Activated CD4-positive, alpha-beta T cell treated with anti-CD3 and anti-CD28 coated beads for 36 hours (primary cell): ENCODE measurements around the gene NADK2. TPM values are rescaled to one million over a fixed set of nuclear protein-coding genes. Genes with fewer than 3 reads are reported as not detected.
A peak's percentile ranks its signal among the peaks of the same experiment; 100 is the strongest.

Source experiments
- ATAC-seq: fragments of 200-7000 bp; cut with Tn5 transposase; one replicate; pipeline ENCODE4 v1.10.0; 2021; ENCODE audit warnings: mild to moderate bottlenecking, moderate library complexity
- CTCF ChIA-PET: fragments of 350-600 bp; sonication (Branson Sonifier 250); formaldehyde crosslinking; loops from one replicate; lab custom pipeline; 2021; ENCODE audit warnings: antibody characterized with exemption; lab: Charles Lee
- POLR2A ChIA-PET: fragments of 350-600 bp; sonication (Branson Sonifier 250); formaldehyde crosslinking; loops from one replicate; lab custom pipeline; 2021; ENCODE audit warnings: antibody characterized with exemption, inconsistent platforms; lab: Charles Lee
- DNase-seq: peaks from one replicate; pipeline ENCODE4 v3.0.0-alpha.2; 2020
- H3K27ac Mint-ChIP-seq: one replicate; pipeline ENCODE4 v1.8.0; 2021; ENCODE audit warnings: mixed read lengths
- H3K27me3 Mint-ChIP-seq: one replicate; pipeline ENCODE4 v1.8.0; 2021; ENCODE audit warnings: mixed read lengths
- H3K36me3 Mint-ChIP-seq: one replicate; pipeline ENCODE4 v1.8.0; 2021; ENCODE audit warnings: low read depth, mixed read lengths
- H3K4me1 Mint-ChIP-seq: one replicate; pipeline ENCODE4 v1.8.0; 2021; ENCODE audit warnings: mixed read lengths
- H3K4me3 Mint-ChIP-seq: one replicate; pipeline ENCODE4 v1.8.0; 2021; ENCODE audit warnings: mild to moderate bottlenecking, moderate library complexity, mixed read lengths
- H3K9me3 Mint-ChIP-seq: one replicate; pipeline ENCODE4 v1.8.0; 2021; ENCODE audit warnings: low read depth, mixed read lengths
- intact Hi-C, 2 experiments: fragments of 100-400 bp; cut with DNase I in 1 of 2; cut with micrococcal nuclease in 1 of 2; formaldehyde crosslinking; loops; one replicate each; pipeline versions ENCODE4 v1.14.2 to v1.15.1; 2022 to 2024; cut with DNase I, micrococcal nuclease
- total RNA-seq, 2 experiments: library from RNA; stranded (reverse); gene quantifications; one replicate each; pipeline ENCODE4 v1.2.3, GENCODE V29; 2021

Gene NADK2
- total RNA-seq, 2 experiments from 2014 or later = 16.1 to 19.3 TPM

DNA sequence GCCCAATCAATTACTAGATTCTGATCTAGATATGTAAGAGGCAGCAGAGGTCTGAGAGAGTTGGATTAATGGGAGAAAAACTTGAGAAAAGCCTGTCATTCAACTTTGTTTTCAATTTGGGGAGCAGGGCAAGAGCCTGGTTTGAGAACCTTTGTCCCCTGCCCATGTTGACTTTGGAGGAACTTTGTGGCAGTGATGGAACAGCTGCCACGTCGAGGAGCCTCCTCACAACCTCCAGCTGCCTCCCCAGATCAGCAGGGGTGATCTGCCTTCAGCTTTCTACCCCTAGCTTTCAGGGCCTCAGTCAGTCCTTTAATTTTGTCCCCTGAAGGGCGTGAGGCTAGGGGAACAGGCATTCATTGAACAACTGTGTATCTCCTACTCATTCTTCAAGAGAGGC lies 81.1 kb downstream of the NADK2 start:
- H3K4me1 Mint-ChIP-seq = peaks cover 18% of the 10 kb centered on the region
- H3K27ac Mint-ChIP-seq = no peak overlapping the region
- ATAC-seq (no peak), DNase-seq (no peak)
- H3K27me3 Mint-ChIP-seq = no peaks in the 10 kb centered on the region
- H3K4me3 Mint-ChIP-seq = no peak overlapping the region
- CTCF ChIA-PET = no interaction called here
- intact Hi-C loops = no loop called here
- H3K9me3 Mint-ChIP-seq = no peaks in the 10 kb centered on the region
- POLR2A ChIA-PET = no interaction called here
- H3K36me3 Mint-ChIP-seq = peaks cover 65% of the 10 kb centered on the region

DNA sequence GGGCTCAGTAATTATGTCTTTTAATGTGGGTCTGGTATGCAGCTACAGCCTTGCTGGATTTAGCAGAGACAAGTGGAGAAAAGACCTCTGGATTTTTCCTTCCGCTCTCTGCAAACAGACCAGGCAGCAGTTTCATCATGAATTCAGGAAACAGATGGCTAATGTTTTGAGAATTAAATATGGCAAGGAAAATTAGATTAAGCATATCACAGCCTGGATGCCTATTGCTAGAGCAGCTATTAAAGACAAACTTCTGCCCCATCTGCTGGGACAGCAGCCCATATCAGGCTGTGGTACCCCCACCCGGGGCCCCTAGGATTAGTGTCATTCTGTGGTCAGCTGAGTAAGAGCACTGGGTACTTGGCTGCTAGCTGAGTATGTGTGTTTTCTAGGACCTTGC lies 83.6 kb downstream of the NADK2 start:
- intact Hi-C loops = no loop called here
- ChIA-PET CTCF (interaction anchor here (2.2 kb wide), 1 partner anchor 13 kb away, joined by 4 read pairs; no protein-coding TSS in a partner anchor), POLR2A (no interaction called here)
- Mint-ChIP-seq H3K36me3 (peaks cover 71% of the 10 kb centered on the region), H3K27me3 (no peaks in the 10 kb centered on the region), H3K4me3 (no peak overlapping the region), H3K27ac (no peak overlapping the region), H3K4me1 (peaks cover 36% of the 10 kb centered on the region), H3K9me3 (no peaks in the 10 kb centered on the region)
- ATAC-seq (no peak), DNase-seq (no peak)

DNA sequence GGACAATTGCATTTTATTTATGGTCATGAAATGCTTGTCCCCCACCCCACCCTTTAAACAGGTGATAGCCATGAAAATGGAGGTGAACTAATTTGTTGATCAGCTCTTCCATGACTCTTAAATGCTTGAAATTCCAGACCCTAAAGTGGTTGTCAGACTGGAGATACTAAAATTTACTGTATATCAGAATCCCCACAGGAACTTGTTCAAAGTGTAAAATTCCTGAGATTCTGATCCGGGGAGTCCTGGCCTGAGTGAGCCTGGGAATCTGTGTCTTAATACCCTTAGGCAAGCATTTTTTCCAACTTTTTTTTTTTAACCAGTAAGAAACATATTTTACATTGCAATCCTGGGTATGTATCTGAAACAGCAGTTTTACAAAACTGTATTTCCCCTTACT lies 85.1 kb downstream of the NADK2 start:
- CTCF ChIA-PET = interaction anchor here (1.1 to 2.2 kb wide), 3 partner anchors 10 to 11 kb away, joined by 3 to 4 read pairs (median 4); no protein-coding TSS in a partner anchor
- POLR2A ChIA-PET = no interaction called here
- intact Hi-C loops = no loop called here
- H3K4me1 Mint-ChIP-seq = peaks cover 35% of the 10 kb centered on the region
- H3K4me3 Mint-ChIP-seq = no peak overlapping the region
- peaks cover 62% of the 10 kb centered on the region for H3K36me3 Mint-ChIP-seq
- ATAC-seq (no peak), DNase-seq (no peak)
- no peaks in the 10 kb centered on the region for H3K9me3 Mint-ChIP-seq
- H3K27ac Mint-ChIP-seq = no peak overlapping the region
- H3K27me3 Mint-ChIP-seq = no peaks in the 10 kb centered on the region

DNA sequence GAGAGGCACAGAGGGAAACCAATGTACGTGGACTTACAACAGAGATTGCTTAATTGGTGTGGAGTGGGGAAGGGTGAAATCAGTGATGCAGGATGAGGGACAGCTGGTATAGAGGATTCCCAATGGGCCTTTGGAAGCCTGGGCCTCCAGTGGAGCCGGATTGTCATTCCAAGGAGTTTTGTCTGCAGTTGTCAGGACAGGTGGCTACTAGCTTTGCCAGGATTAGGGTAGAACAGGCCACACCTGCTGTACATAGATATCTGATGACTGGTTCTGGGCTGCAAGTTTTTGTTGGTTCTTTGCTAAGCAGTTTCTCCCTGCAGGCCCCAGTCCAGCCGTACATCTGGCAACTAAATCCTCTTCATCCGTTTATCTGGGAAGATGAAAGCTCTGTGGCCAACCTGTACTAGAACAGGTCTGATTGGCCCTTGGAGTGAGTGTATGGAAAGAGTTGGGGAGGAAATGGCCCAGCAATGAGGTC lies 85.6 kb downstream of the NADK2 start:
- POLR2A ChIA-PET = no interaction called here
- Mint-ChIP-seq H3K36me3 (peaks cover 57% of the 10 kb centered on the region), H3K4me1 (peaks cover 31% of the 10 kb centered on the region)

DNA sequence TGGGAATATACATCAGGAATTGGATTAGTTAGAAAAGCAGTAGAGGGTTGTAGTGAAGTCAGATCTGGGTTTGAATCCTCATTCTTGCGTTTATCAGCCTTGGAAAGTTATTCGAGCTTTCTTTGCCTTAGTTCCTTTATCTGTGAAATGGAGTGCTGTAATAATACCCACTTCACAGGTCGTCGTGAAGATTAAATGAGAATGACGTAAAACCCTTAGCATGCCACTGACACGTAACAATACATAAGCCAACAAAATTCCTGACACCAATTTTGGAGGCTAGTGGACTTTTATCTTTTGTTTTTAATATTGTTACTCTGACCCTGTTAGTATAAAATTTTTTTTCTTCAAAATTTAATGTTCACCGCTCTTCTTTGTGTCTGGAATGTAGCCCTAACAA lies 86.4 kb downstream of the NADK2 start:
- DNase-seq (no peak), ATAC-seq (no peak)
- peaks cover 35% of the 10 kb centered on the region for H3K4me1 Mint-ChIP-seq
- intact Hi-C loops = no loop called here
- H3K4me3 Mint-ChIP-seq = no peak overlapping the region
- H3K27me3 Mint-ChIP-seq = no peaks in the 10 kb centered on the region
- no peak overlapping the region for H3K27ac Mint-ChIP-seq
- ChIA-PET CTCF (interaction anchor here (0.7 kb wide), 1 partner anchor 431 kb away, joined by 3 read pairs; no protein-coding TSS in a partner anchor), POLR2A (no interaction called here)
- peaks cover 57% of the 10 kb centered on the region for H3K36me3 Mint-ChIP-seq
- no peaks in the 10 kb centered on the region for H3K9me3 Mint-ChIP-seq

More for the DNA sequence above, 85.6 kb downstream of the NADK2 start:
- no peak overlapping the region for H3K4me3 Mint-ChIP-seq
- ATAC-seq = no peak
- H3K27ac Mint-ChIP-seq = no peak overlapping the region
- no peak for DNase-seq
- intact Hi-C loops = no loop called here
- no peaks in the 10 kb centered on the region for H3K27me3 Mint-ChIP-seq
- no peaks in the 10 kb centered on the region for H3K9me3 Mint-ChIP-seq
- CTCF ChIA-PET = interaction anchor here (0.7 to 2.2 kb wide), 3 partner anchors 11 to 430 kb away, joined by 3 to 4 read pairs (median 4); no protein-coding TSS in a partner anchor

DNA sequence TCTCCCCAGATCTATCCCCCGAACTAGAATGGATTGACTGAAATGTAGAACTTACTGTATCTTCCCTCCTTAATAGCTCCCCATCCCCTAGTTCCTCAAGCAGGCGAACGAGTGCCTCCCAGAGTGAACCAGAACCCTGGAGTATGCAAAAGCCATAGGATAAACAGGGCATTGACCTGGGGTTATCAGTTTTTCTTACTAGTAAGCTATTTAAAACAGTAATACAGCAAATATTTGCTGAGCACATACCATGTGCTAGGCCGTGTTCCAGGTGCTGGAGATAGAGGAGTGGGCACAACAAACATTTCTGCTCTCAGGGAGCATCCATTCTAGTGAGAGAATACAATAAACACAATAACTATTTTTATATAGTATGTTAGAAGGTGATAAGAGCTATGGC lies 88.0 kb downstream of the NADK2 start:
- CTCF ChIA-PET = interaction anchor here (0.7 to 3.6 kb wide), 2 partner anchors 88 to 502 kb away, joined by 3 to 18 read pairs; partner anchors contain the start of gene NADK2
- no peaks in the 10 kb centered on the region for H3K27me3 Mint-ChIP-seq
- H3K4me1 Mint-ChIP-seq = peaks cover 48% of the 10 kb centered on the region
- DNase-seq (no peak), ATAC-seq (no peak)
- intact Hi-C loops = loop anchor here (5.0 kb wide), 2 partner anchors 1226 to 1316 kb away; partner anchors contain the start of genes DNAJC21 (in 1 of the 2) and TTC23L (in 1 of the 2)
- H3K4me3 Mint-ChIP-seq = peak overlapping the region; percentile 97
- no peak overlapping the region for H3K27ac Mint-ChIP-seq
- POLR2A ChIA-PET = no interaction called here
- peaks cover 48% of the 10 kb centered on the region for H3K36me3 Mint-ChIP-seq
- H3K9me3 Mint-ChIP-seq = no peaks in the 10 kb centered on the region

DNA sequence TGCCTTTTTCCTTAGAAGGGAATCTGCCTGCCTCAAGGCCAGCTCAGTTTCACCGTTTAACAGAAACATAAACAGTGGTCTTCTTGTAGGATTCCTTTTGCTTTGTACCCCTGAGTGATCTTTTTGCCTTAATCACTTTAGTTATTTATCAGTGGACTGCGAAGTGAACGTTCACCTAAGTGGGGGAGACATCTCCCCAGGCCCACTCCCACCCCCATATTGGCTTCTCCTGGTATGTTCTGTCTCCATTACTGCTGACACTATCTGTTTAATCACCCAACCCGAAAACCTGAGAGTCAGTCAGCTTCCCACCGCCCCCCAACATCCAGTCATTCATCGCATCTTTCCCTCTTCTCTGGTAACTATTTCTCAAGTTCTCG lies 88.4 kb downstream of the NADK2 start:
- CTCF ChIA-PET = interaction anchor here (0.7 to 3.6 kb wide), 6 partner anchors 13 to 536 kb away, joined by 3 to 18 read pairs (median 4); partner anchors contain the start of gene NADK2
- intact Hi-C loops = loop anchor here (5.0 kb wide), 2 partner anchors 1226 to 1316 kb away; partner anchors contain the start of genes DNAJC21 (in 1 of the 2) and TTC23L (in 1 of the 2)
- Mint-ChIP-seq H3K4me3 (peak overlapping the region; percentile 97), H3K4me1 (peaks cover 46% of the 10 kb centered on the region), H3K27me3 (no peaks in the 10 kb centered on the region), H3K27ac (peak overlapping the region; percentile 1), H3K9me3 (no peaks in the 10 kb centered on the region), H3K36me3 (peaks cover 43% of the 10 kb centered on the region)
- POLR2A ChIA-PET = no interaction called here
- DNase-seq (no peak), ATAC-seq (no peak)

DNA sequence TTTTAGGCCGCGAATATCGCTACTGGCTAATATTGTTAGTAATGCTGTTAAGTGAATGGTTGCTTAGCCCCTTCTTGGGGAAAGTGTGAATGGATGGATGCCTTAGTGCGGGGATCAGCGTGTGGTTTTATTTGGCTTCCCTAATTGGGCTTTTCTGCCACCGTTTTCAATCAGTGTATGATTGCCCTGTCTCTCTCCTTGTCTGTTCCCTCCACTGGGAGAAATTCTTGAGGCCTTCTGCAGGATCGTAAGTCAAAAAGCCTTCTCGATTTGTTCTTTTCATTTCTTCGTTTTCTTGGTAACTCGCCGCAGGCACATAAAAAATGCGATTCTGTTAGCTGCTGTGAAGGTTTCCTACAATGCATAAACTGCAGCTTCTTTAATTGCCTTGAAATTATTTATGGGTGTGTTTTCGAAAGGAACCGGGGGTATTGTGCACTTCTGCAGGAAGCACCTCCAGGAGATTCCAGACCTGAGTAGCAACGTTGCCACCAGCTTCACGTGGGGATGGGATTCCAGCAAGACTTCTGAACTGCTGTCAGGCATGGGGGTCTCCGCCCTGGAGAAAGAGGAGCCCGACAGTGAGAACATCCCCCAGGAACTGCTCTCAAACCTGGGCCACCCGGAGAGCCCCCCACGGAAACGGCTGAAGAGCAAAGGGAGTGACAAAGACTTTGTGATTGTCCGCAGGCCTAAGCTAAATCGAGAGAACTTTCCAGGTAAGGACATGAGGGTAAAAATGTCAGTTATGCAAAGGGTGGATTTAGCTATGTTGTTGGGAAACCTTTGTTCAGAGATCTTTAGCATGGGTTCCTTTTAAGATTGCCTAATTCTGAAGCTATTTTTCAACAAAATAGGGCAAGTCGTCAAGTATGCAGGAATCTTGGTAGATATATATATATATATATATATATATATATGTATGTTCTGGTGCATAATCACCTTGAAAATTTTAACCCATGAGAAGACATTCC lies 89.1 kb downstream of the NADK2 start:
- POLR2A ChIA-PET = interaction anchor here (0.5 to 2.4 kb wide), 3 partner anchors 13 to 89 kb away, joined by 3 to 16 read pairs (median 7); partner anchors contain the start of gene NADK2
- H3K4me1 Mint-ChIP-seq = peaks cover 51% of the 10 kb centered on the region
- CTCF ChIA-PET = interaction anchor here (0.9 to 3.6 kb wide), 6 partner anchors 13 to 535 kb away, joined by 3 to 18 read pairs (median 4); partner anchors contain the start of gene NADK2
- peak overlapping the region; percentile 97 for H3K4me3 Mint-ChIP-seq
- DNase-seq = no peak
- no peak for ATAC-seq
- no peaks in the 10 kb centered on the region for H3K27me3 Mint-ChIP-seq
- H3K9me3 Mint-ChIP-seq = no peaks in the 10 kb centered on the region
- H3K36me3 Mint-ChIP-seq = peaks cover 41% of the 10 kb centered on the region
- intact Hi-C loops = loop anchor here (1.0 to 5.0 kb wide), 3 partner anchors 1219 to 1315 kb away; partner anchors contain the start of genes DNAJC21 (in 1 of the 2), NUP155 (in 1 of the 2) and TTC23L (in 1 of the 2)
- H3K27ac Mint-ChIP-seq = peak overlapping the region; percentile 91

DNA sequence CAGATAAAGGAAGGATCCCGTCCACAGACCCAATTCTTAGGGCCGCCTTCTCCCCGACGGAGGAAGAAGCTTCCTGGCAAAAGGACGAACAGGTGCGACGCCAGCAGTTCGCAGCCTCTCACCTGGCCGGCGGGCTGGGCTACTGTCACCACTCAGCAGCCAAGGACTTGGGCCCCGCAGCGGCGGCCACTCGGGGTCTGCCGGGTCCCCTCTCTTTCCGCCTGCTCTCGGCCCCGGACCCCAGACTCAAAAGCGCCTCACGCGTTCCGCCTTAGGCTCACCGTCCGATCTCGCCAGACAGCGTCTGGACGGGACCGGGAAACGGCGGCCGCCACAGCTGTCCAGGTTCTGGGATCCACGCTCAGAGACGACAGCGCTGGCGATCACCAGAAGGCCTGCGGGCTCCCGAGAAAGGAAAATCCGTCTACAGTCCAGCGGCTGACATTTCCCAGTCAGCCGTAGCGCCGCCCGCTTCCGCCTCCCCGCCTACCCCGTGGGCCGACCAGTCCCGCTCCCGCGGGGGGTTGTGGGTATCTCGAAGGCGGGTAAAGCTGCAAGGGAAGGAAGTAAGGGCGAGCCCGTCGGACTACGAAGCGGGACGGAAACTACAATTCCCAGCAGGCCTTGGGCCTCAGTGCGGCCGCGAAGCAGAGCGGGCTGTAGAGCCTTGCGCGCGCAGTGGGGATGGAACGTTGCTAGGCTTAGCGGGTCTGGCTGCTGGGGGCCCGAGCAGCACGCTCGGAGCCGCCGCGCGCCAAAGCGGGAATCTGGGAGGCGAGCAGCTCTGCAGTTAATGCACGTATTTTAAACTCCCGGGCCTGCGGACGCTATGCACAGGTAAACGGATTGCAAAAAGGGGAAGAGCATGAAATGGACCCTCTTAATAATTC lies 90.0 kb downstream of the NADK2 start, which contains the start of the genes LMBRD2 and SKP2:
Gene LMBRD2, minus strand, starts transcription at position 454 of the 890 bp plus-strand sequence. CDS start 8,538 bp downstream, outside the sequence.
Gene SKP2, plus strand, starts transcription at position 678 of the 890 bp plus-strand sequence. Its CDS starts 152 bp downstream, at position 830.
- Mint-ChIP-seq H3K36me3 (peaks cover 35% of the 10 kb centered on the region), H3K4me3 (peak within 1 kb of the TSS; percentile 97), H3K4me1 (peaks cover 55% of the 10 kb centered on the region), H3K27ac (peak within 1 kb of the TSS; percentile 91), H3K9me3 (no peaks in the 10 kb centered on the region), H3K27me3 (no peaks in the 10 kb centered on the region)
- ATAC-seq (peak; percentile 99), DNase-seq (peak; percentile 98)
- CTCF ChIA-PET = interaction anchor here (0.6 to 3.6 kb wide), 8 partner anchors 12 to 1243 kb away, joined by 3 to 18 read pairs (median 4); partner anchors contain the start of gene NADK2
- intact Hi-C loops = loop anchor here (1.0 to 5.0 kb wide), 6 partner anchors 91 to 1314 kb away; partner anchors contain the start of genes NIPBL (in 2 of the 2), BRIX1 (in 1 of the 2), DNAJC21 (in 1 of the 2) and NUP155 (in 1 of the 2)
- POLR2A ChIA-PET = interaction anchor here (0.9 to 2.4 kb wide), 4 partner anchors 12 to 539 kb away, joined by 3 to 16 read pairs (median 6); partner anchors contain the start of gene NADK2
